ENCODE results near the gene TGFA.

TGFA gene

DNA sequence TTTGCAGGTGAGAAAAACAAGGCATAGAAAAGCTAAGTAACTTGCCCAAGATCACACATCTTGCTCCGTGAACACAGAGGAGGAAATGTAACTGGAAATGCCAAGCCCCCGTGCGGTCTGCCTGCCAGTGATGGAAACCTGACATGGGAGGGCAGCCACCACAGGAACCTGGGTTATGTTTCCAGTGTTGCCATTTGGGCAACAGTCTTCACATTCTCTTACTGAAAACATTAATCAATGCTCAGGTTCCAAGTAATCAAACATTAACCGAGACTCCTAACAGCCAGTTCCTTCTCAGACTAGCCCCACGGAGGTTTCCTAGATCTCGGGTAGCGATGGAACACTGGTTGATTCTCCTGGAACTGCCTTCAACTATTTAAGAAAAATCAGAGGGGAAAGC is 2.5 kb downstream of the TGFA start:
- Histone ChIP-seq H3K9me3 (ENCODE audit: insufficient read depth, low read depth, low read length) (no peaks in the 10 kb centered on the region), H3K36me3 (ENCODE audit: insufficient read depth, low read depth, low read length) (no peaks in the 10 kb centered on the region), H3K4me1 (ENCODE audit: insufficient read depth, low read length) (peaks cover 6% of the 10 kb centered on the region; the same call in 1 of the 2 replicates), H3K9ac (ENCODE audit: low read depth, low read length) (no peak overlapping the region), H3K4me3 (ENCODE audit: low read length) (no peak overlapping the region), H3K27me3 (ENCODE audit: insufficient read depth, low read length) (peaks cover 58% of the 10 kb centered on the region), H3K27ac (ENCODE audit: low read length) (no peak overlapping the region)

DNA sequence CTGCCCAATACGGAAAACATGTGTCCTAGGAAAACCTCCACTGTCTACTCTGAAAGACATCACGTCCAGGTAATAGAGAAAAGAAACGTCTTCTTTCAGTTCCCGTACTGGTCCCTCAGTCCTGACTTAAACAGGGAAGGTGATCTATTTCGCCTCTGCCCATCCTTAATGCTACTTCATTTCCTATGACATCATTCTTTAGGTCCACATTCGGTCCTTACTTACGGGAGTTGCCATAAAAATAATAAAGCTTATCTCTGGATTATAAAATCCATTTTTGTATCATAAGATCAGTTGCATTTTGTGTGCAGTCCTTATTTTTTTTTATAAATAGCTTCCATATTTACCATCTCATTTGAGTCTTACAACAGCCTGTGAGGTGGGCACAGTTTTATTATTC is 3.7 kb downstream of the TGFA start:
- no peak overlapping the region for H3K27ac ChIP-seq (ENCODE audit: low read length)
- H3K9me3 ChIP-seq (ENCODE audit: insufficient read depth, low read depth, low read length) = no peaks in the 10 kb centered on the region
- no peak overlapping the region for H3K4me3 ChIP-seq (ENCODE audit: low read length)
- H3K4me1 ChIP-seq (ENCODE audit: insufficient read depth, low read length) = peaks cover 6% of the 10 kb centered on the region; the same call in 1 of the 2 replicates
- H3K27me3 ChIP-seq (ENCODE audit: insufficient read depth, low read length) = peaks cover 52% of the 10 kb centered on the region
- H3K9ac ChIP-seq (ENCODE audit: low read depth, low read length) = no peak overlapping the region
- H3K36me3 ChIP-seq (ENCODE audit: insufficient read depth, low read depth, low read length) = no peaks in the 10 kb centered on the region

DNA sequence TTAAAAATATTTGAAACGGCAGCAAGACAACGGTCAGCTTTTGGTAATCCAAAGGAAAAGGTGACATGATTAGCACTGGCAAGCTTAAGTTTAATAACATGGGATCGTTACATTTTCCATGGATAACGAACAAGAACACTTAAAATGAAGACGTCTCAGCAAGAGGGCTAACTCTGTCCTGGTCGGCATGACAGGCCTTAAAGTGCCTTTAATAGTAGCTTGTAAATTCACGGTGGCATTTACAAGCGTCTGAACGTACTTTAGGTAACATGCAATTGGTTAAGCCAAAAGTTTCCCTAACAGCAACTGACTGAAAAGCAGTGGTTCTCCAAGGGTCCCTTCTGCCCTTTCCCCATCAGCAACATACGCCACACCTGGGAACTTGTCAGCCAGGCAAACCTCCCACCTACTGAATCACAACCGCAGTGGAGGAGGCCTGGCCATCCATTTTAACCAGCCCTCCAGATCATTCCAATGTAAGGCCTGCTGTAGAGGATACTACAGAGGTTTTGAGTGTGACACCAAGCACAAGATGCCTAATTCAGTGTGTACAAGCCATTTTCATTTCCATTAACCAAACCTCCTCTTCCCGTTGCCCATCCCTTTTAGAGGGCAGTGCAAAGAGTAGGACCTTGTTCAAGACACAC is 4.4 kb downstream of the TGFA start:
- no peak overlapping the region for H3K4me3 ChIP-seq (ENCODE audit: low read length)
- H3K9ac ChIP-seq (ENCODE audit: low read depth, low read length) = no peak overlapping the region
- no peaks in the 10 kb centered on the region for H3K9me3 ChIP-seq (ENCODE audit: insufficient read depth, low read depth, low read length)
- no peak overlapping the region for H3K27ac ChIP-seq (ENCODE audit: low read length)
- H3K36me3 ChIP-seq (ENCODE audit: insufficient read depth, low read depth, low read length) = no peaks in the 10 kb centered on the region
- H3K27me3 ChIP-seq (ENCODE audit: insufficient read depth, low read length) = peaks cover 44% of the 10 kb centered on the region
- no peaks in the 10 kb centered on the region for H3K4me1 ChIP-seq (ENCODE audit: insufficient read depth, low read length)

DNA sequence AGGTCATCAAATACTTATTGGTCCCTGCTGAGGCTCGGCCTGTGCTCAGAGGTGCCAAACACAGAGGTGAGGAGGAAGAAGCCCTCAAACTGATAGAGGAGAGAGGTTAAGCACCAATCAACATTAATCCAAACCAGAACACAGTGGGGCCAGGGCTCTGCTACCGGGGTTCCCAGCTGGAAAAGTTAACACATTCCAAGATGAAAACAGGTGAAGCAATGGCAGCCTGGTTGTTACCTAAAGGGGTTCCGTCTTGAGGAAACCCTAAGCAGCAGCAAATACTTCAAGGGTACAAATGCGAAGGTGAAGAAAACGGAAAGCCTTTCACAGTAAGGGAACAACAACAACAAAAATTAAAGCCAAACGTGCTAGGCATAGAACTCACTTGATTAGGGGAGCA is 5.4 kb downstream of the TGFA start:
- H3K9ac ChIP-seq (ENCODE audit: low read depth, low read length) = no peak overlapping the region
- no peaks in the 10 kb centered on the region for H3K9me3 ChIP-seq (ENCODE audit: insufficient read depth, low read depth, low read length)
- H3K27me3 ChIP-seq (ENCODE audit: insufficient read depth, low read length) = peaks cover 40% of the 10 kb centered on the region
- H3K4me1 ChIP-seq (ENCODE audit: insufficient read depth, low read length) = no peaks in the 10 kb centered on the region
- no peaks in the 10 kb centered on the region for H3K36me3 ChIP-seq (ENCODE audit: insufficient read depth, low read depth, low read length)
- H3K27ac ChIP-seq (ENCODE audit: low read length) = no peak overlapping the region
- H3K4me3 ChIP-seq (ENCODE audit: low read length) = no peak overlapping the region

DNA sequence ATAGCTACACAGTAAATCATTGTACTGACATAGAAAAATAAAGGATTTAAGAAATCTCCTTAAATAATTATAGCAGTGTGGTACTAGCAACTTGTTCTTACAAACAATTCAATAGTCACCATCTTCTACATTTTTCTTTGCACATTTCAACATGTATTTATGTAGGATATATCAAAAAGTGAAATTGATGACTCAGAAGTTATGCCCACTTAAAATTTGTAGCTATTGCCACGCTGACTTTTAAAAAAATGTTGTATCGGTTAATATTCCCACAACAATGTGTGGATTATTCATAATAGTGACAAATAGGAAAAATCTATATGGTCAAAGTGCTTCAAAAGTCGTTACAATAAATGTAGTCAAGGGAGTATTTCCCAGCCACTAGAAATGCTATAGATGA is 6.7 kb downstream of the TGFA start:
- no peak overlapping the region for H3K27ac ChIP-seq (ENCODE audit: low read length)
- H3K4me3 ChIP-seq (ENCODE audit: low read length) = no peak overlapping the region
- peaks cover 26% of the 10 kb centered on the region for H3K27me3 ChIP-seq (ENCODE audit: insufficient read depth, low read length)
- H3K9me3 ChIP-seq (ENCODE audit: insufficient read depth, low read depth, low read length) = no peaks in the 10 kb centered on the region
- H3K9ac ChIP-seq (ENCODE audit: low read depth, low read length) = no peak overlapping the region
- H3K4me1 ChIP-seq (ENCODE audit: insufficient read depth, low read length) = no peaks in the 10 kb centered on the region
- no peaks in the 10 kb centered on the region for H3K36me3 ChIP-seq (ENCODE audit: insufficient read depth, low read depth, low read length)

DNA sequence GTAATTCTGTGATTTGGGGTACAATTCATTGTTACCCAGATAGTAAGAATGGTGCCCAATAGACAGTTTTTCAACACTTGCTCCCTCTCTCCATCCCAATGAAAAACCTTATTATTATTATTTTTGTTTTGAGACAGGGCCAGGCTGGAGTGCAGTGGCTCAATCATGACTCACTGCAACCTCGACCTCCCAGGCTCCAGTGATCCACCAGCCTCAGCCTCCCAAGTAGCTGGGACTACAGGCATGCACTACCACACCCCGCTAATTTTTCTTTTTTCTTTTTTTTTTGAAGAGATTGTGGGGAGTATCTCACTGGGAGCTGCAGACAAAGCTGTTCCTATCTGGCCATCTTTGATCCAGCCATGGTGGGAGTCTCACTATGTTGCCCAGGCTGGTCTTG is 7.2 kb downstream of the TGFA start:
- peaks cover 21% of the 10 kb centered on the region for H3K27me3 ChIP-seq (ENCODE audit: insufficient read depth, low read length)
- H3K9me3 ChIP-seq (ENCODE audit: insufficient read depth, low read depth, low read length) = no peaks in the 10 kb centered on the region
- H3K36me3 ChIP-seq (ENCODE audit: insufficient read depth, low read depth, low read length) = no peaks in the 10 kb centered on the region
- H3K4me3 ChIP-seq (ENCODE audit: low read length) = no peak overlapping the region
- H3K27ac ChIP-seq (ENCODE audit: low read length) = no peak overlapping the region
- no peaks in the 10 kb centered on the region for H3K4me1 ChIP-seq (ENCODE audit: insufficient read depth, low read length)
- no peak overlapping the region for H3K9ac ChIP-seq (ENCODE audit: low read depth, low read length)

- H3K27me3 ChIP-seq (ENCODE audit: insufficient read depth, low read length) = no peaks in the 10 kb centered on the region
- no peak overlapping the region for H3K9ac ChIP-seq (ENCODE audit: low read depth, low read length)
- H3K4me1 ChIP-seq (ENCODE audit: insufficient read depth, low read length) = no peaks in the 10 kb centered on the region
- no peak overlapping the region for H3K4me3 ChIP-seq (ENCODE audit: low read length)
- no peaks in the 10 kb centered on the region for H3K9me3 ChIP-seq (ENCODE audit: insufficient read depth, low read depth, low read length)
- no peak overlapping the region for H3K27ac ChIP-seq (ENCODE audit: low read length)
- no peaks in the 10 kb centered on the region for H3K36me3 ChIP-seq (ENCODE audit: insufficient read depth, low read depth, low read length)
Measured at GRCh38 chr2:70541481-70542020, 12.1 kb downstream of the TGFA start.

- H3K4me3 ChIP-seq (ENCODE audit: low read length) = no peak overlapping the region
- no peak overlapping the region for H3K27ac ChIP-seq (ENCODE audit: low read length)
- no peaks in the 10 kb centered on the region for H3K9me3 ChIP-seq (ENCODE audit: insufficient read depth, low read depth, low read length)
- H3K27me3 ChIP-seq (ENCODE audit: insufficient read depth, low read length) = no peaks in the 10 kb centered on the region
- no peaks in the 10 kb centered on the region for H3K36me3 ChIP-seq (ENCODE audit: insufficient read depth, low read depth, low read length)
- no peak overlapping the region for H3K9ac ChIP-seq (ENCODE audit: low read depth, low read length)
- no peaks in the 10 kb centered on the region for H3K4me1 ChIP-seq (ENCODE audit: insufficient read depth, low read length)
Measured at GRCh38 chr2:70537840-70538239, 15.8 kb downstream of the TGFA start.

DNA sequence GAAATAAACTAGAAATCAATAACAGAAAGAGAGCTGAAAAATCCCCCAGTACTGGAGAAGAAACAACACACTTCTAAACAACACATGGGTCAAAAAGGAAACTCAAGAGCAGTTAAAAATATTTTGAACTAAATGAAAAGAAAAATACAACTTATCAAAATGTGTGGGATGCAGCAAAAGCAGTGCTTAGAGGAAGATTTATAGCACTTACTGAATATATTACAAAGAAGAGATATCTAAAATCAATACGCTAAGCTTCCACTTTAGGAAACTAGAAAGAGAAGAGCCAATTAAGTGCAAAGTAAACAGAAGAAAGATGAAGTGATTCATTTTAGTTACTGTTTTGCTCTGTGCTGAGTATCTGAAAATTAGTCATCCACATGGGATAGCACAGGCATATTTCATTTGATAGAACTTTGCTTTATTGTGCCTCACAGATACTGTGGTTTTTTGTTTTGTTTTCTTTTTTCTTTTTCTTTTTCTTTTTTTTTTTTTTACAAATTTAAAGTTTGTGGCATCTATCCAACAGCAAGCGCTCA is 17.0 kb downstream of the TGFA start:
- H3K27ac ChIP-seq (ENCODE audit: low read length) = no peak overlapping the region
- no peaks in the 10 kb centered on the region for H3K36me3 ChIP-seq (ENCODE audit: insufficient read depth, low read depth, low read length)
- no peak overlapping the region for H3K4me3 ChIP-seq (ENCODE audit: low read length)
- no peaks in the 10 kb centered on the region for H3K4me1 ChIP-seq (ENCODE audit: insufficient read depth, low read length)
- H3K9ac ChIP-seq (ENCODE audit: low read depth, low read length) = no peak overlapping the region
- H3K27me3 ChIP-seq (ENCODE audit: insufficient read depth, low read length) = no peaks in the 10 kb centered on the region
- H3K9me3 ChIP-seq (ENCODE audit: insufficient read depth, low read depth, low read length) = no peaks in the 10 kb centered on the region

DNA sequence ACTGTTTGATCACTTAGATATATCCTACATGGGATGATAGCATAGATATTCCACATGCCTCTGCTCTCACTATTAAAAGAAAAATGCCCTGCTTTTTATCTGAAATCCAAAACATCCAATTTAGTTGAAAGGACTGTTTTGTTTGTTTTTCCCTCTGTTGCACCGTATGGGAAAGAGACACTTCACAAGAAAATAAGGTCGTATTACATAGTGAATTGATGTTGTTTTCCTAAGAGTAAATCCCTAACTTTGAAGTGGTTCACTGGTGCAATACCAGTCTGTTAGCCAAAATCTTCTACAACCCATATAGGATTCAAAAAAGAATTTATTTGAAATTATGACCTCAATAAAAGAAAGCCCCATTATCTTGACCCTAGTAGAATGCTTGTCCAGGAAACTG is 18.1 kb downstream of the TGFA start:
- H3K36me3 ChIP-seq (ENCODE audit: insufficient read depth, low read depth, low read length) = no peaks in the 10 kb centered on the region
- H3K27ac ChIP-seq (ENCODE audit: low read length) = no peak overlapping the region
- H3K4me3 ChIP-seq (ENCODE audit: low read length) = no peak overlapping the region
- H3K9ac ChIP-seq (ENCODE audit: low read depth, low read length) = no peak overlapping the region
- no peaks in the 10 kb centered on the region for H3K27me3 ChIP-seq (ENCODE audit: insufficient read depth, low read length)
- no peaks in the 10 kb centered on the region for H3K9me3 ChIP-seq (ENCODE audit: insufficient read depth, low read depth, low read length)
- no peaks in the 10 kb centered on the region for H3K4me1 ChIP-seq (ENCODE audit: insufficient read depth, low read length)

GRCh38 chr2:70534183-70534836 is 19.3 kb downstream of the TGFA start:
- H3K27me3 ChIP-seq (ENCODE audit: insufficient read depth, low read length) = no peaks in the 10 kb centered on the region
- H3K4me3 ChIP-seq (ENCODE audit: low read length) = no peak overlapping the region
- H3K9ac ChIP-seq (ENCODE audit: low read depth, low read length) = no peak overlapping the region
- H3K27ac ChIP-seq (ENCODE audit: low read length) = no peak overlapping the region
- H3K4me1 ChIP-seq (ENCODE audit: insufficient read depth, low read length) = no peaks in the 10 kb centered on the region
- no peaks in the 10 kb centered on the region for H3K36me3 ChIP-seq (ENCODE audit: insufficient read depth, low read depth, low read length)
- no peaks in the 10 kb centered on the region for H3K9me3 ChIP-seq (ENCODE audit: insufficient read depth, low read depth, low read length)

Data from iPS-20b (cell line).